CD4-positive, CD25-positive, alpha-beta regulatory T cell (primary cell): ENCODE results near the gene SLC17A9. TPM values are rescaled to one million over a fixed set of nuclear protein-coding genes. Genes with fewer than 3 reads are reported as not detected.

Source experiments
- ATAC-seq, 2 donors: fragments of 150-1000 bp; cut with Tn5 transposase; one replicate each; pipeline ENCODE4 v1.10.0; 2021; ENCODE audit warnings: low read depth in 2 of 2, moderate number of reproducible peaks in 2 of 2, moderate library complexity in 1 of 2
- DNase-seq, 3 donors: peaks; one replicate each; pipeline versions ENCODE4 v3.0.0 to v3.0.0-alpha.2; 2012 to 2022; ENCODE audit warnings: mixed read lengths in 1 of 3
- H3K27ac ChIP-seq: one replicate; pipeline ENCODE4 v1.7.0; 2013; ENCODE audit warnings: mild to moderate bottlenecking, low read length; ENCODE audit not compliant: insufficient read depth, poor library complexity, severe bottlenecking
- H3K27me3 ChIP-seq: one replicate; pipeline ENCODE4 v1.7.0; 2013; ENCODE audit warnings: low read length; ENCODE audit not compliant: control insufficient read depth, insufficient read depth
- H3K36me3 ChIP-seq: one replicate; pipeline ENCODE4 v1.7.0; 2013; ENCODE audit warnings: mild to moderate bottlenecking, low read length, moderate library complexity; ENCODE audit not compliant: control insufficient read depth, insufficient read depth
- H3K4me1 ChIP-seq: 2 replicates; pipeline ENCODE4 v1.7.0; 2013; ENCODE audit warnings: mild to moderate bottlenecking, low read length; ENCODE audit not compliant: insufficient read depth, control insufficient read depth, poor library complexity, severe bottlenecking
- H3K4me3 ChIP-seq: one replicate; pipeline ENCODE4 v1.7.0; 2013; ENCODE audit warnings: low read depth, mild to moderate bottlenecking, low read length, moderate library complexity
- H3K9me3 ChIP-seq, 2 experiments: 1 replicate in 1 of 2; 2 replicates in 1 of 2; pipeline ENCODE4 v1.7.0; 2013; ENCODE audit warnings: low read length in 2 of 2, mild to moderate bottlenecking in 1 of 2, moderate library complexity in 1 of 2; ENCODE audit not compliant: control insufficient read depth in 2 of 2
- H3K27ac Mint-ChIP-seq, 3 donors: one replicate each; pipeline ENCODE4 v1.8.0; 2020 to 2022; ENCODE audit warnings: mild to moderate bottlenecking in 3 of 3, mixed read lengths in 3 of 3, moderate library complexity in 2 of 3
- H3K27me3 Mint-ChIP-seq: one replicate; pipeline ENCODE4 v1.8.0; 2022; ENCODE audit warnings: mild to moderate bottlenecking, mixed read lengths
- H3K36me3 Mint-ChIP-seq: one replicate; pipeline ENCODE4 v1.8.0; 2020; ENCODE audit warnings: mixed read lengths
- H3K4me1 Mint-ChIP-seq, 4 donors: one replicate each; pipeline ENCODE4 v1.8.0; 2020 to 2022; ENCODE audit warnings: mixed read lengths in 4 of 4, mild to moderate bottlenecking in 1 of 4
- H3K4me3 Mint-ChIP-seq, 4 donors: one replicate each; pipeline ENCODE4 v1.8.0; 2020 to 2022; ENCODE audit warnings: mild to moderate bottlenecking in 4 of 4, mixed read lengths in 4 of 4, moderate library complexity in 3 of 4
- H3K9me3 Mint-ChIP-seq, 7 donors: one replicate each; pipeline ENCODE4 v1.8.0; 2020 to 2022; ENCODE audit warnings: mixed read lengths in 7 of 7, mild to moderate bottlenecking in 3 of 7, moderate library complexity in 2 of 7
- polyA plus RNA-seq, 4 donors: library from polyadenylated mRNA; unstranded; fragments of 300-500 nt; fragmentation: Illumina TruSeq; gene quantifications; one replicate each; pipeline ENCODE4 v1.2.3, GENCODE V29; 2021
- total RNA-seq: library from RNA; stranded (reverse); gene quantifications from one replicate; pipeline ENCODE4 v1.2.3, GENCODE V29; 2022

SLC17A9 gene
- total and polyA plus RNA-seq, 5 donors from 2014 or later = 0.06 to 4.1 (median 0.33) TPM; not detected in 1

- peaks cover 0 to 11% (median 0%) of the 10 kb centered on the region in 4 donors for H3K4me1 Mint-ChIP-seq
- H3K27ac Mint-ChIP-seq = no peak overlapping the region
- H3K4me3 Mint-ChIP-seq = no peak overlapping the region
- Histone ChIP-seq H3K27me3 (no peaks in the 10 kb centered on the region), H3K27ac (no peak overlapping the region), H3K36me3 (no peaks in the 10 kb centered on the region), H3K4me1 (peaks cover 4% of the 10 kb centered on the region), H3K9me3 (no peaks in the 10 kb centered on the region), H3K4me3 (no peak overlapping the region)
- H3K27me3 Mint-ChIP-seq = no peaks in the 10 kb centered on the region
- ATAC-seq = no peak
- DNase-seq = no peak
- H3K9me3 Mint-ChIP-seq = no peaks in the 10 kb centered on the region
- H3K36me3 Mint-ChIP-seq = no peaks in the 10 kb centered on the region
Observed at GRCh38 chr20:62961799-62962198, 9.3 kb downstream of the SLC17A9 start.

- H3K27me3 ChIP-seq = no peaks in the 10 kb centered on the region
- DNase-seq = no peak
- Mint-ChIP-seq H3K36me3 (no peaks in the 10 kb centered on the region), H3K4me1 (peaks cover 0 to 11% (median 0%) of the 10 kb centered on the region in 4 donors), H3K4me3 (no peak overlapping the region), H3K9me3 (no peaks in the 10 kb centered on the region), H3K27ac (no peak overlapping the region), H3K27me3 (no peaks in the 10 kb centered on the region)
- H3K4me1 ChIP-seq = peaks cover 4% of the 10 kb centered on the region
- no peak for ATAC-seq
- no peak overlapping the region for H3K4me3 ChIP-seq
- no peak overlapping the region for H3K27ac ChIP-seq
- H3K9me3 ChIP-seq = no peaks in the 10 kb centered on the region
- H3K36me3 ChIP-seq = no peaks in the 10 kb centered on the region
Observed at GRCh38 chr20:62962221-62962879, 9.8 kb downstream of the SLC17A9 start.

GRCh38 chr20:62962891-62963613 lies 10.5 kb downstream of the SLC17A9 start:
- H3K27me3 Mint-ChIP-seq = no peaks in the 10 kb centered on the region
- Histone ChIP-seq H3K36me3 (no peaks in the 10 kb centered on the region), H3K27me3 (no peaks in the 10 kb centered on the region), H3K4me3 (no peak overlapping the region), H3K4me1 (peaks cover 4% of the 10 kb centered on the region), H3K9me3 (no peaks in the 10 kb centered on the region), H3K27ac (no peak overlapping the region)
- no peak overlapping the region for H3K4me3 Mint-ChIP-seq
- no peaks in the 10 kb centered on the region for H3K9me3 Mint-ChIP-seq
- ATAC-seq = no peak
- H3K4me1 Mint-ChIP-seq = peaks cover 0 to 11% (median 0%) of the 10 kb centered on the region in 4 donors
- DNase-seq = no peak
- no peaks in the 10 kb centered on the region for H3K36me3 Mint-ChIP-seq
- H3K27ac Mint-ChIP-seq = no peak overlapping the region

GRCh38 chr20:62963614-62964397 lies 11.3 kb downstream of the SLC17A9 start:
- Histone ChIP-seq H3K36me3 (no peaks in the 10 kb centered on the region), H3K27ac (no peak overlapping the region), H3K9me3 (no peaks in the 10 kb centered on the region), H3K4me3 (no peak overlapping the region), H3K27me3 (no peaks in the 10 kb centered on the region), H3K4me1 (peaks cover 2% of the 10 kb centered on the region)
- peaks cover 0 to 9% (median 0%) of the 10 kb centered on the region in 4 donors for H3K4me1 Mint-ChIP-seq
- no peaks in the 10 kb centered on the region for H3K36me3 Mint-ChIP-seq
- no peaks in the 10 kb centered on the region for H3K9me3 Mint-ChIP-seq
- DNase-seq (no peak), ATAC-seq (no peak)
- no peaks in the 10 kb centered on the region for H3K27me3 Mint-ChIP-seq
- H3K27ac Mint-ChIP-seq = peak overlapping the region in 1 of 3 donors; percentile 42
- no peak overlapping the region for H3K4me3 Mint-ChIP-seq

GRCh38 chr20:62964700-62965099 lies 12.2 kb downstream of the SLC17A9 start:
- Mint-ChIP-seq H3K27ac (no peak overlapping the region), H3K27me3 (no peaks in the 10 kb centered on the region), H3K36me3 (no peaks in the 10 kb centered on the region), H3K9me3 (no peaks in the 10 kb centered on the region), H3K4me3 (no peak overlapping the region), H3K4me1 (peaks cover 0 to 4% (median 0%) of the 10 kb centered on the region in 4 donors)
- H3K27ac ChIP-seq = no peak overlapping the region
- no peaks in the 10 kb centered on the region for H3K4me1 ChIP-seq
- H3K4me3 ChIP-seq = no peak overlapping the region
- ATAC-seq (no peak), DNase-seq (no peak)
- no peaks in the 10 kb centered on the region for H3K27me3 ChIP-seq
- no peaks in the 10 kb centered on the region for H3K36me3 ChIP-seq
- H3K9me3 ChIP-seq = no peaks in the 10 kb centered on the region

GRCh38 chr20:62965363-62965771 lies 12.9 kb downstream of the SLC17A9 start:
- Histone ChIP-seq H3K4me3 (no peak overlapping the region), H3K9me3 (no peaks in the 10 kb centered on the region), H3K4me1 (no peaks in the 10 kb centered on the region), H3K27ac (no peak overlapping the region), H3K36me3 (no peaks in the 10 kb centered on the region), H3K27me3 (no peaks in the 10 kb centered on the region)
- DNase-seq (no peak), ATAC-seq (no peak)
- Mint-ChIP-seq H3K36me3 (no peaks in the 10 kb centered on the region), H3K4me1 (no peaks in the 10 kb centered on the region), H3K27me3 (peaks cover 4% of the 10 kb centered on the region), H3K27ac (no peak overlapping the region), H3K9me3 (no peaks in the 10 kb centered on the region), H3K4me3 (no peak overlapping the region)

- Histone ChIP-seq H3K27ac (no peak overlapping the region), H3K4me1 (no peaks in the 10 kb centered on the region), H3K36me3 (no peaks in the 10 kb centered on the region), H3K27me3 (no peaks in the 10 kb centered on the region), H3K9me3 (no peaks in the 10 kb centered on the region), H3K4me3 (no peak overlapping the region)
- H3K36me3 Mint-ChIP-seq = no peaks in the 10 kb centered on the region
- DNase-seq = no peak
- no peak overlapping the region for H3K27ac Mint-ChIP-seq
- H3K4me1 Mint-ChIP-seq = peaks cover 2 to 4% (median 3%) of the 10 kb centered on the region in 4 donors
- H3K9me3 Mint-ChIP-seq = no peaks in the 10 kb centered on the region
- H3K27me3 Mint-ChIP-seq = peaks cover 4% of the 10 kb centered on the region
- ATAC-seq = no peak
- no peak overlapping the region for H3K4me3 Mint-ChIP-seq
Observed at GRCh38 chr20:62966212-62967148, 14.0 kb downstream of the SLC17A9 start.
